T47D (cell line): ENCODE data around the gene KCNK6.
A peak's percentile ranks its signal among the peaks of the same experiment; 100 is the strongest.
"Not testable (repeated sequence)": the region's sequence is repeated elsewhere in the genome, so short reads cannot be mapped to it uniquely, and the experiment has no call there.

Experiments
- DNase-seq, 2 experiments: peaks; one replicate each; pipeline versions ENCODE4 v3.0.0 to v3.0.0-alpha.2; 2011 to 2012; ENCODE audit warnings: low read depth in 1 of 2, low spot score in 1 of 2
- JUND ChIP-seq: IDR thresholded peaks from 2 replicates; pipeline ENCODE4 v1.6.1; 2012; ENCODE audit warnings: low read depth
- in situ Hi-C: cut with HindIII; loops from 2 replicates; pipeline ENCODE4 v1.10.0; 2016; ENCODE audit warnings: low sequenced_read_pairs, low pct_unique_long_range_greater_than_20kb

KCNK6 gene

GRCh38 chr19:38340927-38341326 is 21.3 kb downstream of the KCNK6 start:
- DNase-seq, result no peak
- in situ Hi-C loops, result no loop called here
- TF ChIP-seq JUND, result no peak

DNA sequence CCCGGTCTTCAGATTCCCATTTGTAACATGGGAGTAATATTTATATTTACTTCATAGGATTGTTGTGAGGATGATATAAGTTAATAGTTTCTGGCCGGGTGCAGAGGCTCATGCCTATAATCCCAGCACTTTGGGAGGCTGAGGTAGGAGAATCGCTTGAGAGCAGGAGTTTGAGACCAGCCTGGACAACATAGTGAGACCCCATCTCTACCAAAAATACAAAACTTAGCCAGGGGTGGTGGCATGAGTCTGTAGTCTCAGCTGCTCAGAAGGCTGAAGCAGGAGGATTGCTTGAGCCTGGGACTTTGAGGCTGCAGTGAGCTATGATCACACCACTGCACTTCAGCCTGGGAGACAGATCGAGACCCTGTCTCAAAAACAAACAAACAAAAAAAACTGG is 27.2 kb downstream of the KCNK6 start:
- TF ChIP-seq JUND, result no peak
- DNase-seq, result no peak
- in situ Hi-C loops, result no loop called here

DNA sequence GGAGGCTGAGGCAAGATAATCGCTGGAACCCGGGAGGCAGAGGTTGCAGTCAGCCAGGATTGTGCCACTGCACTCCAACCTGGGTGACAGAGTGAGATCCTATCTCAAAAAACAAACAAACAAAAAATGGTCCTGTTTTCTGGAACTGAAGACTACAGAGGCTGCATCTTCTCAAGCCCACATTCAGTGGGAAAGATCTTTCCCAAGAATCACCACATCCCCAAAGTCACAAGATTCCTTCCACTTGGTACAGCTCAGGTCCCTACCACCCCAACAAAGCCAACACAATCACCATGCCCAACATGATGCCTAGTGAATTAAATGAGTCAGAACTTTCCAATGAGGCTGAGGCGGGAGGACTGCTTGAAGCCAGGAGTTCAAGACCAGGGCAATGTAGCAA is 31.2 kb downstream of the KCNK6 start:
- in situ Hi-C loops, result no loop called here
- no peak for DNase-seq
- no peak for TF ChIP-seq JUND

- in situ Hi-C loops, result no loop called here
- peak in 1 of 2 experiments; percentile 31 for DNase-seq
- TF ChIP-seq JUND, result no peak
Observed at GRCh38 chr19:38351865-38352395, 32.3 kb downstream of the KCNK6 start.

DNA sequence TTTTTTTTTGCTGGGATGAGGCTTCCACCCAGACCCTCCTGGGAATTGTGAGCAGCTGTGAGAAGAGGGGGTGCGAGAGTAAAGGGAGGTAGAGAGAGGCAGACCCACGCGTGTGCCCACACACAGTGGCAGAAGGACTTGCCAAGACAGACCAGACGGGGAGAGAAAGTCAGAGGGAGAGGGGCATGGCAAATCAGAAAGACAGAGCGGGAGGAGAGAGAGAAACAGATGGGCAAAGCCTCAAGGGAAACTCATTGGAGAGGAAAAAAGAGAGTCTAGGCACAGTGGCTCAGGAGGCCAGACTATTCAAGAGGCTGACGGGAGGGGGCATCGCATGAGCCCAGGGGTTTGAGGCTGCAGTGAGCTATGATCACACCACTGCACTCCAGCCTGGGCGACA is 33.0 kb downstream of the KCNK6 start:
- in situ Hi-C loops, result no loop called here
- DNase-seq, result no peak
- TF ChIP-seq JUND, result no peak

- DNase-seq, result no peak
- in situ Hi-C loops, result no loop called here
- TF ChIP-seq JUND, result no peak
Observed at GRCh38 chr19:38355728-38356725, 36.4 kb downstream of the KCNK6 start.

DNA sequence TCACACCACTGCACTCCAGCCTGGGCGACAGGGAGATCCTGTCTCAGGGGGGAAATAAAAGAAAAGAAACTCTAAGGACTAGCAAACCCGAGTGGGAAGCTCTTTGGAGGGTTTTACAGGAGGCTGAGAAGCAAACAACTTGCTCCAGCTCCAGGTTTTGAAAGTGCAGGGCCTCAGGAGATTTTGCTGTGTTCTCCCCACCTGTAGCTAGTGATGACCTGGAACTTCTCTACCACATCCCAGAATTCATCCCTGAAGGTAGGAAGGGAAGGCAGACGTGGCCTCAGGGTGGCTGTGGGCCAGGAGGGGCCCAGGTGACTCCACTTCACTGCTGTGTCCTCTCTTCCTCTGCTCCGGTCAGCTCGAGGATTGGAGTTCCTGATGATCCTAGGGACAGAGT is 38.4 kb downstream of the KCNK6 start:
- DNase-seq, result no peak
- no peak for TF ChIP-seq JUND
- in situ Hi-C loops, result no loop called here

GRCh38 chr19:38359242-38360021 is 39.8 kb downstream of the KCNK6 start:
- in situ Hi-C loops, result no loop called here
- TF ChIP-seq JUND, result no peak
- no peak for DNase-seq

DNA sequence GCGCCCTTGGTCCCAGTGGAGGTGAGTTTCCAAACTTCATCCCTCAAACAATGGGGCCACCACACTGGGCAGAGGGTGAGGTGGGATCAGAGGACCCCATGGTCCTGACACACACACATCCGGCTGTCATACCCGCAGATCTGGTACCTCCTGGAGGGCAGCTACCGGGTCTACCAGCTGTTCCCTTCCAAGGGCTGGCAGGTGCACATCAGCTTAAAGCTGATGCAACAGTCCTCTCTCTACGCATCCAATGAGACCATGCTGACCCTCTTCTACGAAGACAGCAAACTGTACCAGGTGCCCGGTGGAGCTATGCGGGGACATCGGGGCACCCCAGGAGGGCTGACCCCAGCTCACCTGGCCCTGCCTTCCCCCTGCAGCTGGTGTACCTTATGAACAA is 40.7 kb downstream of the KCNK6 start:
- in situ Hi-C loops, result no loop called here
- no peak for DNase-seq
- no peak for TF ChIP-seq JUND

DNA sequence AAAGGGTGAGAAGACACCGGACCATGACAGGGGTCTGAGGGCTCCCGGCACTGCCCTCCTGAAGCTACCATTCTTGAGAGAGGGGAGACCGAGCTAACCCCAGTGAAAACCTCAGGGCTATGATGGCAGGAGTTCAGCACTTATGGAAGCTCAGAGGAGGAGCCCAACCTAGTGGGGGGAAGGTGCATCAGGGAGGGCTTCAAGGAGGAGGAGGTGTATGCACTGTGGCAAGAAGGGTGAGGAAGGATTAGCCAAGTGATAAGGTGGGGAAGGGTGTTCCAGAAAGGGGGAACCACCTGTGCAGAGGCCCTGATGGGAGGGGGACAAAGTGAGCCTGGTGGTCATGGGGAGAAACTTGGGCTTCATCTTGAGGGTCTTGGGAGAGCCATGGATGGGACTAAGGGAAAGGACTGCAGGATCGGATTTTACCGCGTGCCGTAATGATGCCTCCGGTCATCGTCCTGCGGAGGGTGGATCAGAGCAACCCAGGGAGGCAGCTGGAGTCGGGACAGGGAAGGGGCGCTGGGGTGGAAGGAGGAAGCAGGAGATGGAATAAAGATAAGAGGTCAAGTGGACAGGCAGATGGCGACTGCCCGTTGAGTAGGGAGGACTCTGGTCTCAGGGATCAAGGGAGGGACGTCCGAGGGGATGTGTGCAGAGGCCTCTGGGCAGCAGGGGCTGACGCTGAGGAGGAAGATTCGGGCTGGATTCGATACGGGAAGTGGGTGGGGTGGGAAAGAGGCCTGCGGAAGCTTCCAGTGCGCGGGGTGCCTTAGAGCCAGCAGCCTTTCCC is 41.4 kb downstream of the KCNK6 start:
- TF ChIP-seq JUND, result no peak
- no peak for DNase-seq
- in situ Hi-C loops, result no loop called here

- in situ Hi-C loops, result no loop called here
- TF ChIP-seq JUND, result no peak
- DNase-seq, result peak; percentile 65 to 85
Observed at GRCh38 chr19:38361633-38362075, 42.0 kb downstream of the KCNK6 start.

GRCh38 chr19:38362076-38362945 is 42.7 kb downstream of the KCNK6 start:
- in situ Hi-C loops, result no loop called here
- DNase-seq, result peak; percentile 73 to 92
- no peak for TF ChIP-seq JUND

DNA sequence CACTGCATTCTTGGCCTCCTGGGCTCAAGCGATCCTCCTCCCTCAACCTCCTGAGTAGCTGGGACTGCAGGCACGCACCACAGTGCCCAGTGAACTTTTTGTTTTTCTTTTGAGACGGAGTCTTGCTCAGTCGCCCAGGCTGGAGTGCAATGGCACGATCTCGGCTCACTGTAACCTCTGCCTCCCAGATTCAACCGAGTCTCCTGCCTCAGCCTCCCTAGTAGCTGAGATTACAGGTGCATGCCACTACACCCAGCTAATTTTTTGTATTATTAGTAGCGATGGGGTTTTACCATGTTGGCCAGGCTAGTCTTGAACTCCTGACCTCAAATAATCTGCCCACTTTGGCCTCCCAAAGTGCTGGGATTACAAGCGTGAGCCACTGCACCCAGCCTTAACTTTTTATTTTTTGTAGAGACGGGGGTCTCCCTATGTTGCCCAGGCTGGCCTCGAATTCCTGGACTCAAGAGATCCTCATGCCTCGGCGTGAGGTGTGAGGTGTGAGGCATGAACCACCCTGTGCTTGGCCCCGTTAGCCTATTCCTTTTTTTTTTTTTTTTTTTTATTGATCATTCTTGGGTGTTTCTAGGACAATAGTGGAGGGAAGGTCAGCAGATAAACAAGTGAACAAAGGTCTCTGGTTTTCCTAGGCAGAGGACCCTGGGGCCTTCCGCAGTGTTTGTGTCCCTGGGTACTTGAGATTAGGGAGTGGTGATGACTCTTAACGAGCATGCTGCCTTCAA is 43.5 kb downstream of the KCNK6 start:
- DNase-seq, in situ Hi-C loops: not testable (repeated sequence)
